GM15510 (cell line): Measurements from ENCODE around the gene ADAM12.

Source experiments
- POLR2A ChIP-seq: IDR thresholded peaks from 3 replicates; pipeline ENCODE4 v1.6.1; 2011; ENCODE audit warnings: borderline replicate concordance; ENCODE audit not compliant: insufficient read length; ENCODE audit errors: extremely low read depth

The ADAM12 gene

GRCh38 chr10:126227762-126228134, 160.5 kb downstream of the ADAM12 start:
- no peak for TF ChIP-seq POLR2A

GRCh38 chr10:126226988-126227761, 161.1 kb downstream of the ADAM12 start:
- no peak for TF ChIP-seq POLR2A

DNA sequence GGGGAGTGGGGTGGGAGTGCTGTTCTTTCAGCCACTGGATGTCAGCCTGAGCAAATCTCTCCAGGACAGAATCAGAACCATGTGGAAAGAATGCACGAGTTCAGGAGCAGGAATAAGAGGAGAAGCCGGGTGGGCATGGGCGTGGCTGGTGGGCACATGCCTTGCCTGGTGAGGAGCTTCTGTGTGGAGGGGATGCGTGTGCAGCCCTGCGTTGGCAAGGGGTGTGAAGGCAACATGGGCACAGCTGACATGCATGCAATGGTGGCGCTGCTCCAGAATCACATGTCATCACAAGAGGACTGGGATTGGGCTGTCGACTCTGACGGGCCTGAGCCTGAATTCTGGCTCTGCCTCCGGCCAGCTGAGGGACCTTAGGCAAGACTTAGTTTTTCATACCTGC, 162.1 kb downstream of the ADAM12 start:
- no peak for TF ChIP-seq POLR2A

DNA sequence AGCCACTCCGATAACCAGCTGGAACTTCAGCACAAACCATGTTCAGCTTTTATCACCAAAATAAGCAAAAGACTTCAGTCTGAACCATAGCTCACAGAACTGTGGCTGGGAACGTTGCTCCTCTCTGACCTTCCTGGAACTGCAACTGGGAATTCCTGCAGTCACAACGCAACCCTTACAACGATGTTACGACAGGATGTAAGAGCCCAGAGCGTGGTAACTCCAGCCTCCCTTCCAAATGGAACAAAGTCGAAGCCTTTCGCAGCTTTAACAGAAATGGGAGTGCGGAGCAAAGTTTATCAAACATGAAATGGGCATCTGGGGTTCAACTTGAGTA, 162.6 kb downstream of the ADAM12 start:
- no peak for TF ChIP-seq POLR2A

- no peak for TF ChIP-seq POLR2A
Observed at GRCh38 chr10:126224967-126225671, 163.2 kb downstream of the ADAM12 start.

GRCh38 chr10:126223512-126224067, 164.7 kb downstream of the ADAM12 start:
- TF ChIP-seq POLR2A: no peak

DNA sequence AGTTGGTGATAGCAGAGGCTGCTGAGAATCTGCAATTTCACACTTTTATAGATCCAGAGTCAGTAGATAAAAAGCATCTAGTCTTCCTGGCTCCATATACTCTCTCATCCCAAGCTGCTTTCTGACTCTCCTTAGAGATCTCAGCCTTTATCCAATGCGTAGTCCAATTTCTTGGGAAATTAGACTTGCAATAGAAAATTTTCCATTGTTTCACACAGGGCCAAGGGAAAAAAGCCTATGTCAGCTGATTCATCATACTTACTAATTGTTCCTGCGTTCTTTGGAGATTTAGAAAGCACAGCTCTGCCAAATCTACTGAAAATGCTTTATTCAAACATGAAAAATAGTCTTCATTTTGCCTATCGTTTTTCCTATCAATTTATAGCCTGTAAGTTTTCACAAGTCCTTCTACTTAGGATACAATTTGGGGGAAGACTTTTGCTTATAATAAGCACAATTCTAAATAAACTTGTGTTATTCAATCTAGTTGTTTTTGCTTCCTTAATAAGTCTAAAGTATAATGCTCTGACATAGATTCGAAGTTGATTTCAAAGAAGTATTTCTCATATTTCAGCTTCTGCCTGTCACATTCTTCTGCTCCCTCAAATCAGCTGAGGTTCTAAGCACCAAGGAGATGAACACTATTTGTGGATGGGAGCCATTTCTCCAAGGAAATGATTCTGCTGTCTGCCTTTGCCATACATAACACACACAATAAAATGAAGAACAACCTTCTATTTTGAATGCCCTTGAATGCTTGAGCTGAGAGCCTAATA, 165.4 kb downstream of the ADAM12 start:
- no peak for TF ChIP-seq POLR2A

DNA sequence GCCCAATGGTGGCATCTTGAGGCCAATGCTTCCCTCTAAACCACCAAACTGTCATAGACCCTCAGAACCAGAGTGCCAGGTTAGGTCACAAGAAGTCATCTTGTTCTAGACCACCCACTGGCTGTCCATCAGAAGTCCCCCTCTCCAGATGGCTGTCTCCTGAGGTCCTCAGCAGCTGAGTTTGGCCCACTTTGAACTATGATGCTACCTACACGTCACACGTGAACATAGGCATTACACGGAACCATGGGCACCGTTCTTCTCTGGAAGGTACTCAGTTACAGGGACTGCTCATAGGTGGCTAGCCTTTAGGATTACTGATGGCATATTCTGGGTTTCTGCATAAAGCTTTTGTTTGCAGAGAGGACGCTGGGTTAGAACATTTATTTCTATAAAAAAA, 166.4 kb downstream of the ADAM12 start:
- no peak for TF ChIP-seq POLR2A

GRCh38 chr10:126218778-126219649, 169.3 kb downstream of the ADAM12 start:
- no peak for TF ChIP-seq POLR2A

DNA sequence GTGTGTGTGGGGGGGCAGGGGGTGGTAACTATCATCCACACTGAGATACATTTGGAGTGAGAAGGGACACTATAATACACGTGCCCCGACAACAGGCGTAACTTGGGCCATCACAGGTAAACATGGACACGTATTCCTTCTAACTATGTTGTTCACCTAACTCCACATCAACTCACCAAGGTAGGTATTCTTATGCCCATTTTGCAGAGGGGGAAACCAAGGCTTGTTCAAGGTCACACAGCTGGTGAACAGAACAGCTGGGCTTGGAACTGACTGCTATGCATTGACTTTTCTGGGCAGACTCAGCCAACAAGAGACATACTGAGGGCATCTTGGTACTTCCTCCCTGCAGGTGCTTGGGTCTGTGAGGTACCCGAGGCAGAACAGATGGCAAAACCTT, 170.1 kb downstream of the ADAM12 start:
- TF ChIP-seq POLR2A: no peak

- no peak for TF ChIP-seq POLR2A
Observed at GRCh38 chr10:126216632-126216961, 171.7 kb downstream of the ADAM12 start.

DNA sequence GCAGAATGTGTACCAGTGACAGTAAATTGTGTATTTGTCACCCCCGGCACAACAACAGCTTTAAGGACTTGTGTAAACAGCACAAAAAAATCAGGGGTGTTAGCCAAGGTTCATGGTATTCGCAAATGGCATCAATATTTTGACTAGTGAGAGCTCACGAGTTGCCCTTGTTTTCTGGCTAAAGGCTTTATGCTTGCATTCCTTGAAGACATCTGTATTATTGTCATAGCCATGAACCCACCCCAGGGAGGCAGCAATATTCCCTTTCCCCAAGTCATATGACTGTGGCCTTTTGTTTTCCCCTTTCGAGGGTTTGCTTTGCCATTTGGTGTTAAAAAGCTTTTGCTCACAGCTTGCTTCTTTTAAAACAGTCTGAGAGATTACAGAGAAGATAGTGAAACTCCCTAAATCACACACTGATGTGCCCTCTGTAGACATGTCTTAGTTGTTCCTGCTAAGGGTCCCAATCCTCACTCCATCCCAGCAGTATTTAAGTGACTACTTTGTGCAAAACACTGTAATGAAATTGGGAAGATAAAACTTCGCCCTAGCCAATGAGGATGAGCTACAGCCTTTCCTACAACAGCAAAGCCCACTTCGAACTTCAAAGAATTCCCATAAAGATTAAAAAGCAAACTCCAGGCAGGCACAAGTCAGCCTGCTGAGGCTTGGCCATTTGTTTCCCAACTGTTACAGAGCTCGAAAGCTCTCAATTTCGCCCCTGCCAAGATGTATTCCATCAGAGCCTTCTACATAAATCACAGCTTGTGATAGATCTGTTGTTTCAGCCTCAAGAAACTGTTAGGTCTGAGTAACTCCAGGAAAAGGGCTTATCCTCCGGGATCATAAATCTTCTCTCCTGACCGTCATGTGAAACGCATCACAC, 172.3 kb downstream of the ADAM12 start:
- no peak for TF ChIP-seq POLR2A

DNA sequence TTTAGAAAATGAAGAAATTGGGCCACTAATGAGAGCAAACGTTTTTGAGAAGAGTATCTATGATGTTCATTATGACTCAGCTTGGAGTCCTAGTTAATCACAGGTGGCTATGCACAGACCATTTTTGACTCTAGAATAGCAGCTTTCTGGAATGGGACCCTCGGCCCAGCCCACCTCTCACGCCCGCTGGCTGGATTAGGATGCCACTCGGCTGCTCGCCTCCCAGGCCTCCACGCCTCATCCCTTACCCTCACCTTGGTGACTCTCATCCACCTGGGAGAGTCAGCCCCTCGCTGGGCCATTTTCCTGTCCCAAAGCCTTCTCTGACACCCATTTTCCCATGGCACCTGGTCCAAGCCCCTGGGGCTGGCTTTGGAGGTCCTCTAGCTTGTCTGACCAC, 173.6 kb downstream of the ADAM12 start:
- no peak for TF ChIP-seq POLR2A

DNA sequence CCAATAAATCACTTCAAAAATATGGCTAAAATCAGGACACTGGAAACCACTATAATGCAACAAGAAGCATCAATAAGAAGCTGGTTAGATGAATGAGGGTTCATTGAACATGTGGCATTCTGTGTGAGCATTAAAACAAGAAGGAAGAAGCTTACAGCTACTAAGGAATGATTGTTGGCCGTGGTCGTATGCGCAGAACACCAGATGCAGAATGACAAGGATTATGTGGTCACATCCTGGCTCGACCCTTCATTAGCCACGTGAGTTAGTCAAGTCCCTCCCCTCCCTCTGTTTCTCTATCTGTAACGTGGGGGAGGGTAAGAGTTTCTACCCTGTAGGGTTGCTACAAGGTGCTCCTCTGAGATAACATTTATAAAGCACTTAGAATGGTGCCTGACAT, 174.3 kb downstream of the ADAM12 start:
- TF ChIP-seq POLR2A: no peak

GRCh38 chr10:126212738-126213137, 175.5 kb downstream of the ADAM12 start:
- no peak for TF ChIP-seq POLR2A
